GM18873 (cell line): ENCODE results near the gene DGKB.
"Not testable (repeated sequence)": the region's sequence is repeated elsewhere in the genome, so short reads cannot be mapped to it uniquely, and the experiment has no call there.

Source experiments
- ATAC-seq: cut with Tn5 transposase; IDR thresholded peaks from one replicate; pipeline ENCODE4 v1.9.1; 2021; ENCODE audit warnings: mild to moderate bottlenecking, moderate library complexity, moderate number of reproducible peaks; ENCODE audit not compliant: unreplicated experiment, low FRiP score

Gene DGKB

DNA sequence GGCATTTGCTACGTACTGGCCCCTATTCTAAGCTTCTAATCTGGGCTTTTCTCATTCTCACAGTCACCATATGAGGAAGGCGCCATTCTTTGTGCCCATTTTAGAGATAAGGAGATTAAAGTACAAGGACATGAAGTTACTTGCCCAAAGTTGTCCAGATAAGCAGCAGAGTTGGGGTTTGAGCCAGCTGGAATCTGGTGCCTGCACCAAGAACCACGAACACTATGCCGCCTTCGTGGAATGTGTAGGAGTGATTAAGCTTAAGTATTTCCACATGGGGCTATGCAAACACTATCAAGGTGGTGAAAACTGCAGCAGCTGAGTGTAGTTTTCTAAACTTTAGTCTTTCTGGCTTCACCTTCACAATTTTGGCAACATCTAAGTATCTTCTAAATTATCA is 570.4 kb downstream of the DGKB start:
- no peak for ATAC-seq

DNA sequence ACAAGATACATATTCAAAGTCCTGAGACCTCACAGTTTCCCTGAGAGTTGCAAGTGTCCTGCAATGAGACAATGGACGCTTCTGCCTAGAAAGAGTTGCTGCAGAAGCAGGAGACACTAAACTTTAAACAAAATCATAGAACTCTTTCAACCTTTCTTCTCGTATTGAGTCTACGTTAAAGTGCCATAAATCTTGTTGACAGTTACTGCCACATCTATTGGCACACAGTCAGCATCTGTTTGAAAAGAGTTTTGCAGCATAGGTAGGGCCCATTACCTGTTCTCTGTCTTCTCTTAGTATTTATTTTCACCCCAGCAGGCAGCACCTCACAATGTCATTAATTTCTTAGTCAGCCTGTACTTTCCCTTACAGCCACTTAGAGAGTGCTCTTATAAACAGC is 577.8 kb downstream of the DGKB start:
- no peak for ATAC-seq

DNA sequence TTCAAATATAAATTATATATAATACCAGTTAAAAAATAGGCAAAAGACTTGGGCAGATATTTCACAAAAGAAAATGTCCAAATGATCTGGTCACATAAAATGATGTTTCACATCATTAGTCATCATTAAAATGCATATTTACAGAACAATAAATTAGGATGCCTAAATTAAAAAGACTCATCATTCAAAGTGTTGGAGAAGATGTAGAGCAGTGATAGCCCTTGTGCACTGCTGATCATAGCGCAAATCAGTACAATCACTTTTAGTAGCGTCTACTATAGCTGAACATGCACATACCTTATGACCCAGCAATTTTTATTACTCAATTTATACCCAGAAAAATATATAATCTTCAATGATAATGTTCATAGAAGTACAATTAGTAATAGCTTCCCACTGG is 579.8 kb downstream of the DGKB start:
- ATAC-seq = no peak

DNA sequence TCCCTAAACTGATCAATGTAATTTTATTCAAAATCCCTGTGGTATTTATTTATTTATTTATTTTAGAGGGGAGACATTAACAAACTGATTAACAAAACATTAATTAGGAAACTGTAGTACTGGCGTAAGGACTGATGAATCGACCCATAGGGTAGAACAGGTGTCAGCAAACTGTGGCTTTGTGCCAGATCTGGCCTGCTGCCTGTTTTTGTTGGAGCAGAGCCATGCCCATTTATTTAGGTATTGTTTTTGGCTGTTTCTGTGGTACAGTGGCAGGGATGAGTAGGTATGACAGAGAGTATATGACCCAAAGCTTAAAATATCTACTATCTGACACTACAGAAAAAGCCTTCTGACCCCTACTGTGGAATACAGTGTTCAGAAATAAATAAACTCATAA is 580.6 kb downstream of the DGKB start:
- no peak for ATAC-seq

DNA sequence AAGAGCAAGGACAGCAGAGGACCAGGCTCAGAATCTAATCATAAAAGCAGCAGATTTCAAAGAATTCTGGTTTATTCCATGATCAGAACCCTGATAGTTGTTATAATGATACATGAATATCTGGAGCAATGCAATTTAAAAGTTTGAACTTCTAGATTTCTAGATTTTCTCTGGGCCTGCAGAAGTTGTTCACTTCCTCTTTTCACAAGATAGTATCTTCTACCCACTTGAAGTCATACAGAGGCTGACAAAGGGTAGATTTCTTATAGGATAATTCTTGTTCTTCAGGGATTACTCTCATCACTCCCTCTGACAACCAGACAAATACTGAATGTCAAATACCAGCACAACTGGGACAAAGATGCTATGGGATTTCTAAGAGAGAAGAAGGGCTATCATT is 593.1 kb downstream of the DGKB start:
- no peak for ATAC-seq

DNA sequence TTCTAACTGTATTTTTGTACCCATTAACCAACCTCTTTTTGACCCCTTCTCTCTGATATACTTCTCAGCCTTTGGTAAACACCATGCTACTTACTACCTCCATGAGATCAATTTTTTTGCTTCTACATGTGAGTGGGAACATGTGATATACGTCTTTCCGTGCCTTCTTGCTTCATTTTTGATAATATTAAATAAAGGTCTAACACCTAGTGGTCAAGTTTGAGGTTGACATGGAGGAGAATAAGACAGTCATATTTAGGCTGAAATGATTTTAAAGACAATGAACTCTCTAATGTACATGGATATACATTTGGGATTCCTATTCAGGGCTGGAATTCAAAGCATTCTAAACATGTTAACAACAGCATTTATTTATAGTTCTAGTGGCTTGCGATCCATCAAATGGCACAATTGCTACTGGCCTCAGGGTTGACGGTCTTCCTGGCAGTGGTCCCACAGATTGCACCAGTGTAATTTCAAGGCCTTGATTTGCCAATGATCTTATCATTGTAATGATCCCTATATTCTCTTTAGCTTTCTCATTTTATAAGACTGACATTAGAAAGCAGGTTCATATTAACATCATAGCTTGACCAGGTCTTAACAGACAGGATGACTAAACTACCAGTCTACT is 597.2 kb downstream of the DGKB start:
- ATAC-seq = no peak

GRCh38 chr7:14303536-14303935 is 599.0 kb downstream of the DGKB start:
- ATAC-seq = no peak

- ATAC-seq = no peak
Measured at GRCh38 chr7:14294637-14295036, 607.9 kb downstream of the DGKB start.

GRCh38 chr7:14293434-14293833 is 609.1 kb downstream of the DGKB start:
- no peak for ATAC-seq

DNA sequence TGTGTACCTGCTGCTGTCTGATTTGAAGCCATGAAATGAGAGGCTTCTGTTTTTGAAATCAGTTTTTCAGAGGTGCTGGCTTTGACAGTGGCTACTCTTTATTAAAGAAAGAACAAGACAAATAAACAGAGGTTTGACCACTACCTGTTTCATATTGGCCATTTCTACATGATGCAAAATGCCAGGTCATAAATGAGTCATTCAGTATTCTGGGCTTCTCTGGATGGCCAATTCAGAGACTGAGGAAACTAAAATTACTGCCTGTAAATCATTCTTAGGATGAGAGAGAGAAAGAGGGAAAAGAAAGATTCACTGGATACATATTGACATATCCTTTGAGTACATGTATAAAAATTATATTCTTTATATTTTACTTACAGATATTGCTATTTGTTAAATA is 609.8 kb downstream of the DGKB start:
- ATAC-seq = no peak

DNA sequence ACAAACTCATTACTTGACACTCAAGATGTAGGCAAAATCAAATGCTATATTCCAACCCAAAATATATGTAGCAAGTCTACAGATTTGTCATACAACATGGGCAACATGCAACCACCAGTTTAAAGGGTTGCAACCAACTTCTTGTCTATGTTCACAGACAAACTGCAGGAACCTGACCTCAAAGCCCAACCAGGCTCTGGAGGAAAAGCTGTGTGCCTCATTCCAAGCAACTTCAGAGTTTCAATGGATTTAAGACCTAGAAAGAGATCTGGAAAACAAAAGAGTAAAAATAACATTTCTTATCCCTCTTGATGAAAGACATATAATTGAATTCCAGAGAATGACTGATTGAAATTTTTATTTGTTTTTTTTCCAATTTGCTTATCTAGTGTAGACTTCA is 612.6 kb downstream of the DGKB start:
- no peak for ATAC-seq

GRCh38 chr7:14288701-14289100 is 613.9 kb downstream of the DGKB start:
- ATAC-seq = no peak

DNA sequence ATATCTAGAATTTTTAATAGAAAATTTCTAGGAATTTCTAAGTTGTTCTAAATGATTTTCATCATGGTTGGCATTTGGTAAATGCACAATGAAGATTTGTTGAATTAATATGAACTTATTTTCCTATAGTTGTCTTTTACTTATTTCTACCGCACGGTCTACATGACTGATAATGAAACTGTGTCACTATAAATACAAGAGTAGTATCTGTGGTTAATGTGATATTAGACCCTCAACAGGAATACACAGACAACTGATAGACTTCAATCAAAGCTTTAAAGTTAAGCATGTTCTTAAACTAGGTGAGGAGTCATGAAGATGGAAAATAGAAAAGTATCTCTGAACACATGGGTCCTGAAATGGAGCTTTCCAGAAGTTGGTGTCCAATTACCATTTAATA is 615.2 kb downstream of the DGKB start:
- ATAC-seq = no peak

DNA sequence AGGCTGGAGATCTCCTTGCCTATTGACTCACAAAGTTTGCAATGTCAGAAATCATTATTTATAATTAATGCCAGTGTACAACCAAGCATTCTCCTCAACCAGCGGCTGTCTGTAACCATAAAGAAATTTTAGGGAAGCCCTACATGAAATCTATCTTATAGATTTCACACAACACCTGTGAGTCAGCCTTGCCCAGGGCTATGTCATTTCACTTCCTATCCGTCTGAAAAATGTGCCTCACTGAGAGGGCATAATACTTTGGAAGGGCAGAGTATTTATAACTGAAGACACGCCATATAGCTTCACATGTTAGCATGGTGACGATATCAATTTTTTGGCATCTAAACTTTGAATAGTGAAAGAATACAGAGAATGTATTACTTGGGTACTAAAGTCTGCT is 616.5 kb downstream of the DGKB start:
- ATAC-seq = no peak

DNA sequence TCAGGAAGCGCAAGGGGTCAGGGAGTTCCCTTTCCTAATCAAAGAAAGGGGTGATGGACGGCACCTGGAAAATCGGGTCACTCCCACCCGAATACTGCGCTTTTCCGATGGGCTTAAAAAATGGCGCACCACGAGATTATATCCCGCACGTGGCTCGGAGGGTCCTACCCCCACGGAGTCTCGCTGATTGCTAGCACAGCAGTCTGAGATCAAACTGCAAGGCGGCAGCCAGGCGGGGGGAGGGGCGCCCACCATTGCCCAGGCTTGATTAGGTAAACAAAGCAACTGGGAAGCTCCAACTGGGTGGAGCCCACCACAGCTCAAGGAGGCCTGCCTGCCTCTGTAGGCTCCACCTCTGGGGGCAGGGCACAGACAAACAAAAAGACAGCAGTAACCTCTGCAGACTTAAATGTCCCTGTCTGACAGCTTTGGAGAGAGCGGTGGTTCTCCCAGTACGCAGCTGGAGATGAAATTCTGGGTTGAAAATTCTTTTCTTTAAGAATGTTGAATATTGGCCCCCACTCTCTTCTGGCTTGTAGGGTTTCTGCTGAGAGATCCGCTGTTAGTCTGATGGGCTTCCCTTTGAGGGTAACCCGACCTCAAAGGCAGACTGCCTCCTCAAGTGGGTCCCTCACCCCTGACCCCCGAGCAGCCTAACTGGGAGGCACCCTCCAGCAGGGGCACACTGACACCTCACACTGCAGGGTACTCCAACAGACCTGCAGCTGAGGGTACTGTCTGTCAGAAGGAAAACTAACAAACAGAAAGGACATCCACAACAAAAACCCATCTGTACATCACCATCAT is 623.3 kb downstream of the DGKB start:
- not testable (repeated sequence) for ATAC-seq

DNA sequence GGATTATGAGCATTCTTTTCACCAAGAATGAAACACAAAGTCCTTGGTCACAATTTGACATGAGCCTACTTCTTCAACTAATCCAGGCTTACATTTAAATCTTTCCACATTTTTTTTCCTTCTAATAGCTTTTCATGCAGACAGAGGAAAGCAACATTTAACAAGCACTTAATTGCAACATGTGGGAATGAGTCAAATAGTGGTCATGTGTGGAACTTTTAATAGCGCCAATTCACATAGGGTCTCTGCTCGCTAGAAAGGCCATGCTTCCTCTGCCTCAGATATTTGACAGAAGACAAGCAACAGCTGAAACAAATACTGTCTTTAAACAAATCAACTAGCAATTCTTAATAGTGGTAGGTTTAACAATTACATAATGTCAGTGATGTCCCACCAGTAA is 627.2 kb downstream of the DGKB start:
- ATAC-seq = no peak

DNA sequence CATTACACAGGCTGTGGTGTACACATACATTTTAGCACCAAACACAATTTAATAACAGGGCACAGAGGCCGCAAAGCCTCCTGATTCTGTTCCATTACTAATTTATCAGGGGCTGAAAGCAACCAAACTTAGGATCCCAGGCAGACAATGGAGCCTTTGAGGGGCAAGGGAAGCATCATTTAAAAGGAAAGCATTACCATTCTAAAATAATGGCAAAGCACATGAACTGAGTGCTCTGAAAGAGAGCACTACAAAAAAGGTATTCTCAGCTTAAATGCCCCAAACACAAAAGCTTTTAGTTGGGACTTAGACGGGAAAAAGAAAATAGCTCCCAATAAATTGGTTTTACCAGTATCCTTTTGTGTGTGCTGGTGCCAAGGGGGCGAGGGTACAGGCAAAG is 631.1 kb downstream of the DGKB start:
- no peak for ATAC-seq

DNA sequence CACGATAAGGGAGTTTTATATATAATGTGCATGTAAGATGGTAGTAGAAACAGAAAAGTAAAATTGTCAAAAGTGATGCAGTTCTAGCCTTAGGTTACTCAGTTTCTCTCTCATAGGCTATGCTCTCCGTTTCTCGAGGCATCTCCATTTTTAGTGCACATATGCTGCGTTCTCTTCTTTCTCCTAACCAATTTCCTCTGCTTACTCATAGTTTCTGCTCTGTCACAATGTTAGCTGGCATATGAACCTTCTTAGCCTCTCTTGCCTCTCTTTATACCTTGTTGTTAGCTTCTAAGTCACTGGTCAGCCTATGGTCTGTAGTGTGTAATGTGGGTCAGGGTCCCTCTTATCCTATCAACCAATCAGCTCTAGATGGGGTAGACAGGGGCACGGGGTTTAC is 632.5 kb downstream of the DGKB start:
- no peak for ATAC-seq

- ATAC-seq = no peak
Measured at GRCh38 chr7:14260011-14260410, 642.5 kb downstream of the DGKB start.

- ATAC-seq = no peak
Measured at GRCh38 chr7:14258861-14259260, 643.7 kb downstream of the DGKB start.

GRCh38 chr7:14258441-14258840 is 644.1 kb downstream of the DGKB start:
- no peak for ATAC-seq

- ATAC-seq = no peak
Measured at GRCh38 chr7:14252458-14252857, 650.1 kb downstream of the DGKB start.
